Activated naive CD4-positive, alpha-beta T cell treated with Interleukin-2 at 50 U/mL for 16 hours (primary cell): ENCODE data around the gene CD180.
A peak's percentile ranks its signal among the peaks of the same experiment; 100 is the strongest.

Experiments
- DNase-seq: peaks from one replicate; pipeline ENCODE4 v3.0.0-alpha.2; 2020

CD180 gene

DNA sequence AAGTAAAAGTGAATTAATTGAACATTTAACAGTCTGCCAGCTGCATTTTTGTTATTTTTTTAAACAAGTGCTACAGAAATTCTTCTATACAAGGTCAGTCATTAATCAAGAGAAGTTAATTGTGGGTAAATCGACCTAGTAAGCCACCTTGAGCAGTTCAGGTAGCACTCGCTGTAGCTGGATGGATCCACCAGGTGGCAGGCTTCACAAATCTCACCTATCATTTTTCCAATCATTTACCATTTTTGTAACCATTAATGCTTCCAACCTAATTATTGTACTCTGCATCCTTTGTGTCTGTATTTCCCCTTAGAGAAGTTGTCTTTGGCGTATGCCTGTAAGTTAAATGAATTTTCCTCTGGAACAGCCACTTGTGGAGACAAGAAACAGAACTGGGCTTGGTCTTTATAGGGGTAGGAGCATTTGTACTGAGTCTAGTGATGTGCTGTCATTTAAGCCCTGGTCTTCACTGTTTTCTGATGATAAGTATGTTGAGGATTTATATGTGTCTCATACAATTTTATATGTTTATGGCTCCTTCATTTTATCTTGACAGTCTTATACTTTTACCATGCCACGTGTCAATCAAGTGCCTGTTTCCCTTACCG is 39.5 kb downstream of the CD180 start:
- DNase-seq, result peak; percentile 61

DNA sequence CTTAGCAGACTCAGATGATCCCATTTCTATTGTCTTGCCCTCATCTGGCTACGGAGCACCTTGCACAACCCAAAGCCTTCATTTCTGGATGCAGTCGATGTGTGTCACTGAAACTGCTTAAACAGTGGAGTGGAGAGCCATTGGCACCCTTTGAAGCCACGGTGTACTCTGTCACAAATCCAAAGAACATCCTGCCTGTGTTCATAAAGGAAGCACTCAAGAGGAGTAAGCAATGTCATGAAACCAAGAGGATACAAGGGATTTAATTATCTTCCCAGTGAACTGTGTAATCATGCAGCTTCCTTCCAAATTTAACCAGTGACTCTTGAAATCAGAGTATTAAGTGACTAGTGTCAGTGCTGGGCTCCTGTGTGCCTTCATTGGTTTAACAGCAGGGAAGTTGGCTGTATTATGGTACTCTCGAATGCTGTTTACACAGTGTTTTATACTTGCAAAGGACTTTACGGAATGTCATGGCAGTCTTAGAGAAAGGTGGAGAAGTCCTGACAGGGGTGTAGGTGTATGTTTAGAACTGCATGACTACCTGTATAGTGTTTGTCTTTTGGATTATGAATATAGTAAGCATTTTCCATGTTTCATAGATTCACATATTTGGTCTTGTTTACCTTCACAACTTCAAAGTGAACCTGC is 41.9 kb downstream of the CD180 start:
- DNase-seq, result no peak

DNA sequence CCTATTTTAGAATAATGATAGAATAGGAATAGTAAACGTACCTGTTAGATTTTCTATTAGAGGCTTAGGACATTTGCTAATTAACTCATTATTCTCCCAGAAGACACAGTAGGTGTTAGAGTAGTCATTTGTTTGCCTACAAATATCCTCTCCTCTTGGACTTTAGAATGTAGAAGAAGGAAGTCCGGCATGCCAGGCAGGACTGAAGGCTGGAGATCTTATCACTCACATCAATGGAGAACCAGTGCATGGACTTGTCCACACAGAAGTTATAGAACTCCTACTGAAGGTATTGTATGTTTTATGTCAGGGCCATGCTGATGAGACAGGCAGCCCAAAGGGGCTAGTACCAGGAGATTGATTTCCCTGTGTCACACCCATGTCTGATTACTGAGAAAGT is 43.3 kb downstream of the CD180 start:
- no peak for DNase-seq

DNA sequence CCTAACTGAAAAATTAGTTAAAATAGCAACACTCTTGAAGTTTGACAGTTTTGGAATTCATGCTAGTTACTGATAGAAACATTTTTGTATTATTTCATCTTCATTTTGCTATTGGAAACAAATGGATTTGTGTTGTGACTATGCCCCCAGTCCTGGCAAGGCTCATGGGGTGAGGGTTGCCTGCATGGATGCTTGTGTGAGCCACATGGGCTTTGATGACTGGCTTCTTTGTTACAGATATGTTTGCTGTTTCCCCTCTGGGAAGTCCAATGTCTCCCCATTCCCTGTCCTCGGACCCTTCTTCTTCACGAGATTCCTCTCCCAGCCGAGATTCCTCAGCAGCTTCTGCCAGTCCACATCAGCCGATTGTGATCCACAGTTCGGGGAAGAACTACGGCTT is 44.2 kb downstream of the CD180 start:
- DNase-seq, result no peak

DNA sequence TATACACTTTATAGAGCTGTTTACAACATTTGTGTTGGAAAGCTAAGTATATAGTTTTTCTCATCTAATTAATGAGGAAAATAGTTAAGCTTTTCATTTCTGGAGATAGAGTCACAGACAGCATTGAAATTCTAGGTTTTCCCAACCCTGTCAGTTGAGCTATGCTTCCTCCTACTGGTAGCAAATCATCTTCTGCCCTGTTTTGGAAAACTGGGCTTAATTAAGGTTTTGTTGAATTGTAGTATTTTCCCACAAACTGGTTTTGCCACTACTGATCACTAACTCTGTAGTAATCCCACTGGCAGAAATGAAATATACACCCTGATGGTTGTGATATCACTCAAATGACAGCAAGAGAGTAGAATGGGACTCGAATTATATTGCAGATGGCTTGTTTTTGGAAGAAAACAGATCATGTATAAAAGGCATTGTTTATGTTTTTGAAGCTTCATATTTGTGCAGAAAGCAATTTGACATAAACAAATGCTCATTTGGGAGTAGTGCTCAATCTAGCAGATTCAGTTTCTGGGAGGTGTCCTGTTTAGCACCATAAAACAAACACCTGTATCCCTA is 46.6 kb downstream of the CD180 start:
- no peak for DNase-seq

DNA sequence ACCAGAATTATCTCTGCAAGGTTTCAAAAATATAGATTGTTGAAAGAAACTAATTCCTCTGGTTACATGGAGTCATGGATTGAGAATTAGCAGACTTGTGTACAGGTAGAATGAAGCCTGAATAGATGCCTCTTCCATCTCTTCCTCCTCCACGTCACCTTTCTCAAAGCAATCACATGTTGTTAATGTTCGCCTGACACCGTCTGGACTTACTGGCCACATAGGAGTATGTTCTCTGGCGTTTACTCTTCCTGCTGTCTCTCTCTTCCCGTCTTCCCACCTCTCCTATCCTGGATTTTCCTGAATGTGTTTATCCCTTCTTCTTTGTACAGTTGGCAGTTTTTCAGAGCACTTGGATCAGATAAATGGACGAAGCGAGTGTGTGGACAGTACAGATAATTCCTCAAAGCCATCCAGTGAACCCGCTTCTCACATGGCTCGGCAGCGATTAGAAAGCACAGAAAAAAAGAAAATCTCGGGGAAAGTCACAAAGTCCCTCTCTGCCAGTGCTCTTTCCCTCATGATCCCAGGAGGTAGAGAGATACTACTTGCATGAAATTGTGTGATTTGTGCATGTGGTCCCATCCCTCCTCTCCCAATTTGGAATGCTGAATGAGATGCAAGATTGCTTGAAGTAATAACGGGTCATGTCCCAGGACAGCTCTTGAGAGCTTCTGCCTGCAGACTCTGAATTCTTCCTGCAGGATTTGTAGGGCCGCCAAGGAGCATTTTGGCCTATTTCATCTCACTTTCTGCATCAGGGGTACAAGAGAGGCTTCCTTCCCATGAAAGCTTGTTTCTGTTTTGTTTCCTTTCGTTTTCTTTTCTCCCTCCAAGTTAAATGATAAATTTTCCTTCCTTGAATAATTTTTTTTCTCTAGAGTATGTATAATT is 47.3 kb downstream of the CD180 start:
- DNase-seq, result no peak

DNA sequence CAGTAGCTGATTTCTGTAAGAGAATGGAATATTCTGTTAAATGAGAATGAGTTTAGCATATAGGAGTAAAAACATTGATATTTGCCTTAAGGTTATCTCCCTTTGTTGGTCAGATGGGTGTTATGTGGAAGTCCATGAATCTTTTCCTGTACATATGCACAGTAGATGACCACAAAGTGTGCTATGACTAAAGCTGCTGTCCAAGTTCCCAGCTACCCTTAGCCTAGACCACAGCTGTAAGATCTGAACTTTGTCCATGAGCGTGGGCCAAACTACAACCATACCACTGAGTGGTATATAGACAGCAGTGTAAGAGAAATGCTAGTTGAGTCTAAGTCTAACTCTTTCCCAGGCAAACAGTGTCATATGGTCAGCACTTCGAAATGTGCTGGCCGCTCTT is 48.8 kb downstream of the CD180 start:
- DNase-seq, result no peak

DNA sequence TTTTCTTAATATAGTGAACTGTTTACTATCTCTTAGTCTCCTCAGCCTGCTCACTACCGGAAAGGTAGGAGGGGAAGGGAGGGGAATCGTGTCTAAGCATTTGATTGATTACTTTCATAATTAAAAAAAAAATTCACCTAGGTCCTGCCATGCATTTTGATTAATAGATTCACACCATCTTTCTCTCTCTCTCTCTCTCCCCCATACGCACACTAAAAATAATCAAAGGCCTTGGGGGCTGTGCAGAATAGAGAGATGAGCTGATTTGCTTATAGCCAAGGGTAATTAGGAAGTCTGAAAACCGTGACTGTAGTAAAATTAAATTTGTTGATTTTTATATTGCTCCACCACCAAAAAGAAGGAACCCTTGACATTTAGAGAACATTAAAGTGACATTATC is 49.6 kb downstream of the CD180 start:
- no peak for DNase-seq

DNA sequence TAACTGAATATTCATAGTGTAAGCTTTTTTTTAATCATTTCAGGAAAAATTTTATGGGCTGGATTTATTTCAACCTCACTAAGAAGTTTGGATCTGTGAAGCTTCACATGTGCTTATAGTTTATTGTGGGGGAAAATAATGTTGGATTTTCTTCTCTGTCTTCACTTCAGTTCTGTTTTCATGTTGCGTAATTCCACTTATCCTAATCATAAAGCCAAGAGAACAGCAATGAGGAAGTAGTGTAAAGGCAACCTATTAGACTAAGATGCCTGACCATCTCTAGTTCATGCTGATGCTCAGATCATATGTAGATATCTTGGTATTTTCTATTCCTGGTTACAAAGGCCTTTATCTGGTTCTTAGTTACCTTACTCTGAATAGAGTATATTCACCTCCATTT is 50.0 kb downstream of the CD180 start:
- DNase-seq, result no peak

DNA sequence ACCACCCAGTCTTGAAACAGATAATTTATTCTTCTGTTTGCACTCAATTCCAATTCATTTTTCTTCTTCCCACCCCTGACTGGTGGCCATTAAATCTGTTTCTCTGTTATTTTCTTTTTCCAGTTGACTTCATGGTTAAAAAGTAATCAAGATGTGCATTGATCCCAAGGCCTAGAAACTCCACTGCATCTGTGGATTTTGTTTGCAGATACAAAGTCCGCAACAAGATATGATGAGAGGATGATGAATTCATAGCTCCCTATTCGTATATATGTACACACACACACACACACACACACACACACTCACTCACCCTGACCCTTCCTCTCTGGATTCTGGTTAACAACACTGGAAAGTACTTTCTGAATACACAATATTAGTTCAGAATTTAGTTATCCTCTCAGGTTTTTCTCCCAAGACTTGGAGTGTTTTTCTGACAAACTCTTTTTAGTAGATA is 52.4 kb downstream of the CD180 start:
- no peak for DNase-seq

DNA sequence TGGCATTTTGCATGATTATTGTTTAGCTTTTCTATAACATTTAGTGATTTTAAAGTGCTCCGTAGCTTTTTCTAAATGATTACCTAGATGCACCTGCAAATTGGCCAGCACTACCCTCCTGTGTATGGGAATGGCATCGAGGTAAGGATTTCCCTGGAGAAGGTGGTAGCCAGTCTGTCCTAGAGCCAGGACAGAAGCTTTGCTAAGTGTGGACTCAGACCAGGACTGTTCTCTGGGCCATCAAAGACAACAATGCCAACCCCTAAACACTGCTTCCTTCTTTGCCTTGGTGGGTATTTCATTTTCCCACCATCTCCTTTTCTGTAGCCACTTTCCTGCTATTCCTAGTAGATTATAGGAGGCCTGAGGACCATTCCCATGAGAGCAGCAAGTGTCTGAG is 53.0 kb downstream of the CD180 start:
- no peak for DNase-seq

DNA sequence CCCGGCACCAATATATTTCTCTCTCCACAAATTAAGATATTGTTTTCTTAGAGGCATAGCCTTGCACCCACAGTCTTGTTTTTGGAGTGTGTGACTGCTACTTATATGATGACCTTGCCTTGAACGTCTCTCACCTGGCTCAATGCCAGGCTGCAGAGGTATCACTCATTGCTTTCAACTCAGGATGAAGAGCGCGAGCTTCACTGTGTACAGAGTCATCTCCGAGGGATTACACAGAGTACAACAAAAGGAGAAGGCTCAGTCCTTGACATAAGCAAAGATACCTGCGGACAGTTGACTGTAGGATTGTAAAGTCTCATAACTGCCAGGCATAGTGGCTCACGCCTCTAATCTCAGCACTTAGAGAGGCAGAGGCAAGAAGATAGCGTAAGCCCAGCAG is 53.8 kb downstream of the CD180 start:
- no peak for DNase-seq

DNA sequence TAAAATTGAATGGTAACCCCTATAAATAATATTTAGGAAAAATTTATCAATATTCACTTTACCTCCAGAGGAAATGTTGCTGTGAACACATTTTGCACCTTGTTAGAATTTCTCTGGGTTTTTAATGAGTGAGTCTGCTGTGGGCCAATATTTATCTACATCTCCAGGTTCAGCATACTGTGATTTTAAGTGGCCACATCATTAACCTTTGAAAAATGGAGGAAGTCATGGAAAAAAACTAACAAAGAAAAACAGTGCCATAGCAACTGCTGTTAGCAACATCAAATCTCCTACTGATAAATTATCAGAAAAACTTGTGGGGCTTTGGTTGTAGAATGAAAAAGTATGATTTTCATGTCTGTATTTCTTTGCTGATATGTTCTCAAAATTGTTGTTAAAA is 55.0 kb downstream of the CD180 start:
- no peak for DNase-seq

DNA sequence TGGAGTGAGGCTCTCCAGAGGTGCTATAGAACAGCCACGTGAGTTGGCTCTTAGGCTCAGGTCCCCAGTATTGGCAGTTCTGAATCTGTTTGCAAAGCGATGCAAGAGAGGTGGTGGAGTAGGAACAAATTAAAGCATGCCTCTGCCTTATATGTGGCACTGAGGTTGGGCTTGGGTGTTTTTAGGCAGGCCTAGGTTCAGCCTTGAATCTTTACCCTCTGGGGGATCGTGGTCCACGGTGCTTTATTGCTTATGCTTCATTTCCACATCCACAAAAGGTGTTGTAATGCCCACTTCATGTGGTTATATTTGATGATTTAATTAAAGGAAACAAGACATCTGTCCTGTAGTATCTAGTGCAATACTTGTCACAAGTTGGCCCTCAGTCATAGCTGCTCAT is 56.2 kb downstream of the CD180 start:
- DNase-seq, result no peak

DNA sequence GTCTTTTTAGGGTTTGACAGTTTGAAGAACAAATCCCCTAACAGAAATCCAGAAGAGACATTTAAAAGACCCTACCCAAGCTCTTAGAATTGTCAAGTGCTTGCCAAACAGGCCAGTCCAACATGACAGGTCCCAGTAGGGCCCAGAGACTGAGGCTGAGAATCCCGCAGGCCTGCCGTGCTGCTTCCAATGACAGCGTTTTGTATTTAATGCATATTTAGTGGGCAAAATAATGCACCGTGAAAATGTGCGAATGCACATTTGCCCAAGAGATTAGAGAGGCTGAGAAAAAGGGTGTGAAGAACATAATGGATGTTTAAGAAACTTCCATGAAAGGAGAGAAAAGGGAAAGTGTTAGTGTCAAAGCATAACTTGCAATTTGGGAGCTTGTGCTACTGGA is 57.6 kb downstream of the CD180 start:
- DNase-seq, result no peak

DNA sequence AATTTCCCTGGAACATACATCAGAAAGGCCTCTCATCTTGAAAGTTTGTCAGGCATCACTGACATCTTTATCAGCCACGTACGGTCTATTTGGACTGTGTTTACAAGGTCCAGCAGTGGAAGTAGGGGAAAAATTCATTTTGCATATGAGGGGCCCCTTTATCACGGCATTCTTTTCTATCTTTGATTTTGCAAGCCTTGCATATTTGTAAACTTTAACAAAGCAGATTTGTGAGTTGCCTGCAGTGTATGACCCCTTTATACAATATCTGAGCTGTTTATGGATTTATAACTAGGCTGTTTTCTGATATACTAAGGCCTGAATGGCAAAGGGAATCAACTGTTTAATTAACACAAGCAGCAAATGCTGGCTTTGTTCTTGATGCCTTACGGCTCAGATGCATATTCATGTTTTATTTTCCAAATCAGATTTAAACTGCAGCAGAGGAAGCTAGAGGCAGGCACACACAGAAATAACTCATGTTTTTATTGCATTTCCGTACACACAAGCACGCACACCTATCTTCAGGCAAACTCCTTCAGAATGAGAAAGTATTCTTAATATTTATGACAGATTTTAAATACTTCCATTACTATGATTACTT is 61.1 kb downstream of the CD180 start:
- no peak for DNase-seq

DNA sequence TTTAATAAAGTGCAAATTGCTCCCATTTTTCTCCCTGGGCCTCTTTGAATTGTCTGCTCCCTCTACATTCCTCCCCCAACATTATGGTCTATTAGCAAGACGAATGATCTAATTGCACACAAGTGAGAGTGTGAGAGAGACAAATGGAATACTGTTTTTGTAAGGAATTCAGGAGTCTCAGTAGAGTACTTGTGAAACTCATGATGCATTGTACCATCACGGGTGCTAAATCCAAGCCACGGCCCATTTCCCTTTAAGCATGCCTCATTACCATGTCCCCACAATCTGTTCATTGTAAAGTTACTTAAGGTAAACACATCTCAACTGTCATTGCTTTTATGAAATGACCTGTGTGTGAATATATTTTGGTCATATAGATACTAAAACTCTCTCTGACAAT is 62.8 kb downstream of the CD180 start:
- no peak for DNase-seq

DNA sequence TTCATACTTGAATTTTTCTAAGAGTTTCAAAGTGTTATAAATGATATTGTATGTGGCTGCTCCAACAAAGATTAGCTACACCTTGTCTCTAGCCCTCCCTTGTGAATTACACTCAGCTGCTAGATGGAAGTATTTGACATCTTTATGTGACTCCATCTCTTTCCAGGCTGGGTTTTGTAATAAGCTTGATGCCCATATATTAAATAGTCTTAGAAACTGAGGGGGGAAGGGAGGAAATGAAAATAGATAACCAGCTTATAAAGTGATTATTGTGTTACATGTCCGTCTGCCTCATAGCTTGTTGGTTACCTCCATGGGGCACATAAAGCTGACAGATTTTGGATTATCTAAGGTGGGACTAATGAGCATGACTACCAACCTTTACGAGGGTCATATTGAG is 63.4 kb downstream of the CD180 start:
- no peak for DNase-seq

DNA sequence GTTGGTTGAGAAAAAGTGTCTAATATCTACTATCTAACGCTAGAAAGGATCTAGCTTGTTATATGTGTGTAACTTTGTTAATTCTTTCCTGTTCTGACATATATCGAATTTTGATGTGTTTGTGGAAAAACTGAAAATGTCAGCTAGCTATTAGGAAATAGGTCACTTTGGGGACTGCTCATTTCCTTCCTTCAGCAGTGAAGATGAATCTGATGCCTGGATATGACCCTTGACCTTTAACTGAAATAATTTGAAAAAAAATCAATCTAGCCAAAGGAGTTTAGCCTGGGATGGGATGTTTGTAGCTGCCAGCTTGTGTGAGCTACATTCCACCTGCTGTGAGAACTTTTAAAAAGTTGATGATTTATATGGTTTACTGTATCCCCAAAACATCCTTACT is 66.8 kb downstream of the CD180 start:
- DNase-seq, result no peak
